ENCODE results near the gene PIWIL1.

DNA sequence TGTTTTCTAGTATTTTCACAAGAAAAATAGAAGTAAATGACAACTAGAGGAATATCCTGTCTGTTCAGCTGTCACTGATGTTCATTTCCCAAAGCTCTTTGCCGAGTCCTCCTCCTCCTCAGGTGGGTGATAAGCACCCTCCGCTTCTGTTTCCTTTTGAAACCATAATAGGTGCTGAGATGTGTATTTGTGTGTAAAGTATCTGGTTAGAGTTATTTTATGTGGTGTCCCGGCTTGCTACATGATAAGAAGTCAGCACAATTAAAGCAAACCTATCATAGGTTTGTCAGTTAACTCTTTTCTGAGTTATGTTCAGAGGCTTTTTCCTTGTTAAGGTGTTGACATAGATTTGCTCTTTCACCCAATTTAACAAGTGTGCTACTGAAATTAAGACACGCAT, 82.4 kb downstream of the PIWIL1 start:
- TF ChIP-seq YY1 (IDR thresholded peaks at IDR 0.05; ENCODE audit: insufficient read depth, insufficient read length) (no peak), SUZ12 (IDR thresholded peaks at IDR 0.05; ENCODE audit: extremely low read depth, insufficient read depth, insufficient read length) (no peak), ZNF274 (IDR thresholded peaks at IDR 0.05; ENCODE audit: low read depth, low read length) (no peak)

Measured in NT2/D1 (cell line).